Amniotic stem cell (primary cell): ENCODE measurements around the gene TUBA3C.
"Not testable (repeated sequence)": the region's sequence is repeated elsewhere in the genome, so short reads cannot be mapped to it uniquely, and the experiment has no call there.

Experiments used
- DNase-seq: peaks from one replicate; lab custom pipeline; 2025; lab: John Stamatoyannopoulos, UW

Gene TUBA3C

DNA sequence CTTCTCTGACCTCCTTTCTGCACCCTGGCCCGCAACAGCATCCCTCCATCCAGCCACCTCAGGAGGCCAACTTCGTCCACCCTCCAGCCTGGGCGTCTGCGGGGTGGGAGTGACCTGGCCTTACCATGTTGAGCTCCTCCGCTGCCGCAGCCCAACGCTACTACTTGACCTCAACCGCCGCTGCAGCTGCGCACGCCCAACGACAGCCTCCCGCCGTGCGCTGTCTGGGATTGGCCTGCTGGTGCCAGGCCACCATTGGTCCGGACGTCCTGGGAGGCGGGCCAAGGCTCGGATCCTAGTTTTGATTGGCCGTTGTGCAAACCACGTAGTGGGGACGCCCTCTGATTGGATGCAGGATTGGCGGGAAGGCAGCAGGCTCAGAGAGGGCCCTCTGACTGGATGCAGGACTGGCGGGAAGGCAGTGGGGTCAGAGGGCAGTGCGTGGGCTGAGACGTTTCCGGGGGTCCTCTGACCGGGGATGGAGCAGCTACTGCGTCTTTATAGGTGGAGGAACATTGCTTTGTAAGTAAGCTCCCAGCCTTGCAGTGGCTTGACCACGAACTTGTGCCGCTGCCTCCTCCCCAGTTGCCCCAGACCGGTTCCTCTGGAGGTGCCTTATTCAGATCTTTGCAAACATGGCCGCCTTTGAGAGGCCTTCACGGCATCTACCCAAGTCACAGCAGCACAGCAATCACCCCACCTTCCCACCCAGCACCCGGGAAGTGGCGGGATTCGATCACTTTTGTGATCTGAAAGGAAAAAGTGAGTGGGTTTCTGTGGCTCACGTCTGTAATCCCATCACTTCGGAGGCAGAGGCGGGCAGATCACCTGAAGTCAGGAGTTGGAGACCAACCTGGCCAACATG, at the start of gene TUBA3C:
Gene TUBA3C, minus strand, starts transcription at position 204 of the 865 bp plus-strand sequence. Its CDS starts 77 bp downstream, at position 127.
- DNase-seq, result no peak

DNA sequence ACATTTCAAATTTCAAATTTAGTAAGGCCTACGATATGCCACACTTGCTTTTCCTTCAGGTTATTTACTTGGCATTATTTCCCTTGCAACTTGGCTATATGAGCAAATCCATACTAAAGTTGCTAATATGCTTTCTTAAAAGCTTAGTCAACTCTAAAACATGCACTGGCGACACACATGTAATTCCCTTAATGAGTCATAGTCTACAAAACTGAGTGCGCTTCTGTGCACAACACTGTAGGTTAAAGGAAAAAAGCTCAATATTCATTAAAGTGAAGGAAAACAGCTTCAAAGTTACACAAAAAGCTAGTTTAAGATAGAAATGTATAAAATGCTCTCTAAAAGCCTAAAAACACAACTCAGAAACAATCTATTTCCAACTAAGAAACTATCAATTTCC, 25.8 kb upstream of the TUBA3C start:
- not testable (repeated sequence) for DNase-seq

DNA sequence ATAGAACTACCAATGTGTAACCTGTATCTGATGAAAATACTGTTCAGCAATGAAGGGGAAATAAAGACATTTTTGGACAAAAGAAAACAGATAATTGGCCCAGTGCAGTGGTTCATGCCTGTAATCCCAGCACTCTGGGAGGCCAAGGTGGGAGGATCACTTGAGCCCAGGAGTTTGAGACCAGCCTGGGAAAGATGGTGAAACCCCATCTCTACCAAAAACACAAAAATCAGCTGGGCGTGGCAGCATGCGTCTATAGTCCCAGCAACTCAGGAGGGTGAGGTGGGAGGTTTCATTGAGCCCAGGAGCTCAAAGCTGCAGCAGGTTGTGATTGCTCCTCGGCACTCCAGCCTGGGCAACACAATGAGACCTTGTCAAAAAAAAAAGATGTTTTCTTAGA, 11.0 kb upstream of the TUBA3C start:
- not testable (repeated sequence) for DNase-seq

DNA sequence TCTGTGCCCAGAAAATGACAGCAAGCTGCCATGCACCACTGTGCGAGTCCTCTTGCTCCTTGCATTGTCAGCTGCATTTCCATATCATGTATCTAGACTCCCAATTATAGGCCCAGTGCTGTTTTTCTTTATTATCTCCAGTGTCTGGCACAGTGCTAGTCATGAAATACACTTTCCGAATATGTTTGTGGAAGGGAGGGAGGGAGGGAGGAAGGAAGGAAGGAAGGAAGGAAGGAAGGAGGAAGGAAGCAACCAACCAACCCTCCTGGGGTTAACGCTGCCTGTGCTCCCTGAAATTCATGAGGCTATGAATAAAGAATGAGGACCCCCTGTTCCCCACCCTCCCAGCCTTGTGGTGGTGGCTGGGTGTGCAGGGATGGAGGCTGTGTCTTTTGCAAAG, 8.3 kb upstream of the TUBA3C start:
- not testable (repeated sequence) for DNase-seq

DNA sequence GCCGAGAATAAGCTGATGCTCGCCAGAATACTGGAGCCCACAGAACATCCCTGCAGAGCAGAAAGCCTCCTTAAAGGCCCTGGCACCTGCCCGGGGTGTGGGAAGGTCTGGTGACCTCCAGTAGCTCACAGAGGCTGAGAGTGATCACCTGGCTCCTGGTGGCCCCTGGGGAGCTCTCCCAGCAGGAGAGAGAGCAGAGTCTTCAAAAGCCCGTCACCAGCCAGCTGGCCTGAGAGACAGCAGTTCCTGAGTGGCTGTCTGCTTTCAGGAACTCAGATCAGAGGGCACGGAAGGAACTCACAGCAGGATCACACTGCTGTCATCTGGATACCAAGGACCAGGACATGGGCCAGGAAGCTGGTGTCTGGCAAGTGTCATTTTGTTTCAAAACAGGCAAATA, 7.7 kb upstream of the TUBA3C start:
- not testable (repeated sequence) for DNase-seq

DNA sequence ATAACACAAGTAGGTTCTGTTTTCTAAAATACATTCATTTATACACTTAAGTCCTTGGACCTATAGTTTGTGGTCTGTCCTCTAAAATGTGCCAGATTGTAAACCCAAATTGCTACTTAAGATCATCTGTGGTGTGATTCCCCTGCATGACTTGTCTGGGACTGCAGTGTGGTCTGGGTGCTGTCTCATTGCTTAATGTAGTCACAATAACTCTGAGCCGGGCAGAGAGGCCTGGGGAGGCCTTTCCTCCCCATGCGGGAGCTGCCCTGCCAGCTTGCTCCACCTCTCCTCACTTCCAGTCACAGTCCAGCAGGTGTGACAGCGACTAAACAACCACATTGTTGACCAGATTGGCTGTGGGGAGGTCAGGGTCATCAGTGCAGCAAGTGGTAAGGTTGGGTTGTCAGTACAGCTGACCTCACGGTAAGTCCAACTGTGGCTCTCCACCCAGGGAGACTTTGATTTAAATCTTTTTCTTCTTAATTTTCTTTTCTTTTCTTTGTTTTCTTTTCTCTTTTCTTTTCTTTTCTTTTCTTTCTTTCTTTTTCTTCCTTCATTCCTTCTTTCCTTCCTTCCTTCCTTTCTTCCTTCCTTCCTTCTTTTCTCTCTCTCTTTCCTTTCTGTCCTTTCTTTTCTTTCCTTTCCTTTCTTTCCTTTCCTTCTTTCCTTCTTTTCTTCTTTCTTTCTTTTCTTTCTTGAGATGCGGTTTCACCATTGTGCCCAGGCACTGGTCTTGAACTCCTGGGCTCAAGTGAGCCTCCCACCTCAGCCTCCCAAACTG, 4.4 kb upstream of the TUBA3C start:
- DNase-seq, result no peak

DNA sequence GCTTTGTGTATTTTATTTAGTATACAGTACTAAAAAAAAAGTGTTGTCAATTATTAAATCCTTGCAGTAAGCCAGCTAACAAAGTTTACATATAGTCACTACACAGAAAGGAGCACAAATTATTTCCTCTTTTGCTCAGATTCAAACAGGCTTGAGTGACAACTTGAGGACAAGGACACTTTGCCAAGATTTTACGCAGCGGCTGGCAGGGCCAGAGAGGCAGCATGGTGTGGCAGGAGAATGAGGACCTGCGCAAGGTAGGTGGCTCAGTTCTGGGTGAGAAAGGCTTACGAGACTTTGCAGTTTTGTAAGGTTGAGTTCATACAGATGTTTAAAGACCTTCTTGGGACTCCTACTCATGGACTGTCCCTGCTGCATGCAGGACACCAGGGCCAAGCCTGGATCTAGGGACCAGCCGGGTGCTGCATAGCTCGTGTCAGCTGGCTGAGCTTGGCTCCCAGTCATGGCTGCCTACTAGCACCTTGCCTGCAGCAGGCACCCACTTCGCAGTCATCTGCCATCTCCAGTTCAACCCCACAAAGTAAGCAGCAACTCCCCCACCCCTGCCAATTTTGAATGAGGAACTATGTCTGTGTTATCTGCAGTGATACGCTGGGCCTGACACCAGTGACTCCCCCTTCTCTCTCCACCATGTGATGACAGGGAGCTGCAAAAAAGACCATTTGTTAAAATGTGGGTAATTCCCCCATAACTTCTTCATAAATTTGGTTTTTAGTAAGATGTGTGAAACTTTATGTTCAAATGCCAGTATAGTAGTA, 3.7 kb upstream of the TUBA3C start:
- DNase-seq, result no peak

DNA sequence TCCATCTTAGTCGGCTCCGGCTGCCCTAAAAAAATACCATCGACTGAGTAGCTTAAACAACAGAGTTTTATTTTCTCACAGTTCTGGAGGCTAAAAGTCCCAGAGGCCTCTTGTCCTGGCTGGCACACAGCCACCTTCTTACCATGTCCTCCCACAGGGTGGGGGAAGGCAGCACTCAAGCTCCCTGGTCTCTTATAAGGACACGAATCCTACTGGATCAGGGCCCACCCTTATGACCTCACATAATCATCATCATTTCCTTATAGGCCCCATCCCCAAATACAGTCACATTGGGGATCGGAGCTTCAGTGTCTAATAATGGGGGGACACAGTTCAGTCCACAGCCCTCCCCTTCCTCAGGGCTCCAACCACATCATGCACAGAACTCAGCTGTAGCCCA, 2.6 kb upstream of the TUBA3C start:
- DNase-seq, result no peak

DNA sequence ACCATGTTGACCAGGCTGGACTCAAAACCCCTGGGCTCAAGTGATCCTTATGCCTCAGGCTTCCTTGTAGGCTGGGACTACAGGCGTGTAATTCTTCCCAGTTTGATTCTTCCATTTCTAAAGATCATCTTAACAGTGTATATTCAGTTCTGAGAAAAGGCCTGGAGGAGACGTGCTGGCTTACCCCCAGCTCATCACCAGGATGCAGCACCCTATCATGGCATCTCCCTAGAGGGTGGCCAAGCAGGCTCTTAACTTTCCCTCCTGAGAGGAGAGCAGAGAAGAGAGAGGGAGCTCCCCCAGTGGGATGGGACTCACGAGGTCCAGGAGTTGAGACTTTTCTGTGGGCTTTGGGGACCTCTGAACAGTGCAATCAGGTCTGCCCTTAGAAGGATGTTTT, 2.1 kb upstream of the TUBA3C start:
- no peak for DNase-seq

DNA sequence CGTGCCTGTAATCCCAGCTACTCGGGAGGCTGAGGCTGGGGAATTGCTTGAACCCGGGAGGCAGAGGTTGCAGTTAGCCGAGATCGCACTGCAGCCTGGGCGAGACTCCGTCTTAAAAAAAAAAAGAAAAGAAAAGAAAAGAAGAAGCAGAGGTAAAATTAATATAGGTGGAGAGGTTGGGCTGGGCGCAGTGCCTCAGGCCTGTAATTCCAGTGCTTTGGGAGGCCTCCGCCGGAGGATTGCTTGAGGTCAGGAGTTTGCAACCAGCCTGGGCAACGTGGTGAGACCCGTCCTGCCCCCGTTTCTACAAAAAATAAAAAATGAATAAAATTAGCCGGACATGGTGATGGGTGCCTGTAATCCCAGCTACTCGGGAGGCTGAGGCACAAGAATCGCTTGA, 912 bp upstream of the TUBA3C start:
- DNase-seq, result no peak

DNA sequence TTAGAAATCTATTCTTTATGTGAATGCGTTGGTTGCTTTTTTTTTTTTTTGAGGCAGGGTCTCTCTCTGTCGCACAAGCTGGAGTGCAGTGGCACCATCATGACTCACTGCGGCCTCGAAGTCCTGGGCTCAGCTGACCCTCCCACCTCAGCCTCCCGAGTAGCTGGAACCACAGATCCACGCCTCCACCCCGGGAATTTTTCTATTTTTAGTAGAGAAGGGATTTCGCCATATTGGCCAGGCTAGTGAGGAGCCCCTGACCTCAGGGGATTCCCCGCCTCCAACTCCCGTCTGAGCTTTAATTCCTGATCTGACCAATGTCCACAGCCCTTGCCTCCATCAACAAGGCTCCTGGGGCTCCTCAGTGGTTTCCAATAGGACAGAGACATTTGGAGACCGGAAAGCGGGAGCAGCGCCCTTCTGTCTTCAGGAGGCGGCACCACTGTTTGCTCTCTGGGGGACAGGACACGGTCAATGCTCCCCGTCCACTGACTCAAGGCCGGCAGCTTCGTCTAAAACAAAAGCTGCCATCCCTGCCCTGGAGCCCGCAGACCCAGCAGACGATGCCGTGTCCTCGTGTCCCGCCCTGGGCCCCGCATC, 503 bp downstream of the TUBA3C start:
- DNase-seq, result no peak

DNA sequence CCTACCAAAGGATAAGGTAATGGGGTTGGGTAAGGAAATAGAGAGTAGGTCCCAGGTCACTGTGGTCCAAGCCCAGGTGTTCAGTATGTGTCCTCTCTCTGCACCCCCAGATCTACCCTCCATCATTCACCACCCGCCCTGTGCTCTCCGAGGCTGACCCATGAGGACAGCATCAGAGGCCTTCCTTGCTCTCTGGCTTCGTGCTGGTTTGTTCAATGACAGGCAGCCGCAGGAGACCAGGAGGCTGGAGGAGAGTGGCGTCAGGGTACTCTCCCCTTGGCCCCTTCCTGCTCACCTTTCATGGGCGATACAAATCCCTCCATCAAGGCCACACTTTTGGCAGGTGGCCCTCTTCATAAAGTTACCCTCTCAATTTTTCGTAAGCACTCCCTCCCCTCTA, 1.7 kb downstream of the TUBA3C start:
- DNase-seq, result no peak

DNA sequence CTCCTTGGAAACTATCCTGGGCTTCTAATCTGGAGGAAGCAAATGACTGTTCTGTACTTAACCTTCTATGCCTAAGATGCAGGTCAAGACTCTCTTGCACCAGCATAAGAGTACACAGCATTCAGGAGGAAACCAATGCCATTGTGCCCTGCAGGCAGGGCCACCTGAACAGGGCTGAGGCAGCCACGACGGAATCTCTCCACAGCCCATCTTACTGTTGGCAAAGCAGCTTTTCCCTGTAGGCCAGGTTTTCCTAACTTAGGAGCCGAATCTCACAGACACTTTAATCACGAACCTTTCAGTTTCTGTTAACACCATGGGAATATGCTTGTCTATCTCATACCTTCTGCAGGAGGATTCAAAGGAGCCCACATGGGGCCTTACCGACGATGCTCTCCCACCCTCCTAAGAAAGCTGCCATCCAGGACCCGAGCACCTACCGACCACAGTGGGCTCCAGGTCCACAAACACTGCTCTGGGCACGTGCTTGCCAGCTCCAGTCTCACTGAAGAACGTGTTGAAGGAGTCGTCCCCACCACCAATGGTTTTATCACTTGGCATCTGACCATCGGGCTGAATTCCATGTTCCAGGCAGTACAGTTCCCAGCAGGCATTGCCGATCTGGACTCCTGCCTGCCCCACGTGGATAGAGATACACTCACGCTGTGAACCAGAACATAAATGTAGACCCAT, 2.6 kb downstream of the TUBA3C start:
- DNase-seq, result no peak

DNA sequence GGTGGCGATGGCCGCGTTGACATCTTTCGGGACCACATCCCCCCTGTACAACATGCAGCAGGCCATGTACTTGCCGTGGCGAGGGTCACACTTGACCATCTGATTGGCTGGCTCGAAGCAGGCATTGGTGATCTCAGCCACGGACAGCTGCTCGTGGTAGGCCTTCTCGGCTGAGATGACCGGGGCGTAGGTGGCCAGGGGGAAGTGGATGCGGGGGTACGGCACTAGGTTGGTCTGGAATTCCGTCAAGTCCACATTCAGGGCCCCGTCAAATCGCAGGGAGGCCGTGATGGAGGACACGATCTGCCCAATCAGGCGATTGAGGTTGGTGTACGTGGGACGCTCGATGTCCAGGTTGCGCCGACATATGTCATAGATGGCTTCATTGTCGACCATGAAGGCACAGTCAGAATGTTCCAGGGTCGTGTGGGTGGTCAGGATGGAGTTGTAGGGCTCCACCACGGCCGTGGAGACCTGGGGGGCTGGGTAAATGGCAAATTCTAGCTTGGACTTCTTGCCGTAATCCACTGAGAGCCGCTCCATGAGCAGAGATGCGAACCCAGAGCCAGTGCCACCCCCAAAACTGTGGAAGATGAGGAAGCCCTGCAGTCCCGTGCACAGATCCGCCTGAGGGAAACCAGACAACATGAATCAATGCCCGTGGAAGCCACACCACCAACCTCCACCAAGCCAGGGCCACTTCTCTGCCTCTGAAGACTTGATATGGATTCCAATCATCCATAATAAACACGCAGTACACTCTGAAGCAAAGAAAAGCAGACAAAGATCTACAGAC, 4.4 kb downstream of the TUBA3C start:
- DNase-seq, result not testable (repeated sequence)

DNA sequence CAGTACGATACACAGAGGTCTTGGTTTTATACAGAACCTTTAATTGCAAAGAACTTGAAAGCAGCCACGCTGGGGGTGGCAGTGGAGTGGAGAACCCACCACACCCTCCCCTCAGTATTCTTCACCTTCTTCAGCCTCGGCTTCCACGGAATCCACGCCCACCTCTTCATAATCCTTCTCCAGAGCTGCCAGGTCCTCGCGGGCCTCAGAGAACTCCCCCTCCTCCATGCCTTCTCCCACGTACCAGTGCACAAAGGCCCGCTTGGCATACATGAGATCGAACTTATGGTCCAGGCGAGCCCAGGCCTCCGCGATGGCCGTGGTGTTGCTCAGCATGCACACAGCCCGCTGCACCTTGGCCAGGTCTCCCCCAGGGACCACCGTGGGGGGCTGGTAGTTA, 7.9 kb downstream of the TUBA3C start:
- DNase-seq, result no peak

DNA sequence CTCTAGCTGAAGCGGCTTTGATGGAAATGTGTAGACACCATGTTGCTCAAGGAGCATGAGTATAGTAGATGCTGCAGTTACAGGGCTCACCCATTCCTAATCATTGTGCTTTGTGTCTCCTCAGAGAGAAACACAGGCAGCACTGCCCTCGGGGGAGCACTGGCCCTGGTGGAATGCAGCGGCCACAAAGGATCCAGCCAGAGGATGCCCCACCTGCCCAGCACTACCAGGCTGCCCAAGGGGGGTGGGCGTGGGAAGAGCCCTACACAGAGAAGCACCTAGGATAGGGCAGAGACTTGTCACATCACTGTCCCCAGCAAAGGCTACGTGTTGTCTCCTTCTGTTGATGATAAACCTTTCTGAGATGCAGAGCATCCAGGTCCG, 9.0 kb downstream of the TUBA3C start:
- no peak for DNase-seq

DNA sequence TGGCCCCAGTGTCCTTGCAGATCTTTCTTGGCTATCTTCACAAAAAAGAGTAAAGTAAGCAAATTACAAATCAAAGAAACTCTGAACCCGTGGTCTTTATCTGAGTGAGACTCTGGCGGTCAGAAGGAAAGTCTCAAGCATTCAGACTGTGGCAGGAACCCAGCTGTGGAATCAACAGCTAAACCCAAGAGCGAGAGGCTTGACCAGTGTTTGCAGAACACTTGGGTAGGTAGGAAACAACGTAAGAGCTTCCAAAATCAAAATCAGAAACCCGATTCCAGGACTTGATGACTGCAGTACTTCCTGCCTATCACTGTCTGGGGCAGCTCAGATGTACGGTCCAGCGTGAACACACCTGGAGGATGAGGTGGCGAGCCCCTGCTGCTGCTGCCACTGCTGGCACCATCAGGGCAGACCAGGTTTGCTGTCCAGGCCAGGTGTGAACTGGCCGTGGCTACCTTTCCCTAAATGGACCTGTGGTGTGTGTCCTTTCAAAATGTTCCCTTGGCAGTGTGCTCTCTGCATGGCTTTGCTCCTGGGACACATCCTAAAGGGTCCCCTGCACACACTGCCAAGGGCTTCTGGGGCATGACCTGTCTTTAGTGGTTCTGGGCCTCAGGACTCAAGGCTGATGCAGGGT, 9.5 kb downstream of the TUBA3C start:
- no peak for DNase-seq

DNA sequence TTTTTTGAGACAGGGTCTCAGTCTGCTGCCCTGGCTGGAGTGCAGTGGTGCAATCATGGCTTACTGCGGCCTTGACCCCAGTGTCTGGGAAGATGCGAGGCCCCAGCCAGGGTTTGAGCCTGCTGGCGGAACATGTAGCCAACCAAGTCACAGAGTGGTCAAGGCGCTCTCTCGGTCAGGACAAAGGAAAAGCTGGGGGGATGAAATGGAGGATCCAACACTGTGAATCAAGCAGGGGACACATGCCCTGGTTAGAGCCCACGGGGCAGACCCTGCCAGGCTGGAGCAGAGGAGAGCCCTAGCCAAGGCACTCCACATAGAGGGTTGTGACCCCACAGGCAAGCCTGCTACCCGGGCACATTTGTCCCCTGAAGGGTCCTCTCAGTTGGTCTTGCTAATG, 10.1 kb downstream of the TUBA3C start:
- DNase-seq, result no peak

DNA sequence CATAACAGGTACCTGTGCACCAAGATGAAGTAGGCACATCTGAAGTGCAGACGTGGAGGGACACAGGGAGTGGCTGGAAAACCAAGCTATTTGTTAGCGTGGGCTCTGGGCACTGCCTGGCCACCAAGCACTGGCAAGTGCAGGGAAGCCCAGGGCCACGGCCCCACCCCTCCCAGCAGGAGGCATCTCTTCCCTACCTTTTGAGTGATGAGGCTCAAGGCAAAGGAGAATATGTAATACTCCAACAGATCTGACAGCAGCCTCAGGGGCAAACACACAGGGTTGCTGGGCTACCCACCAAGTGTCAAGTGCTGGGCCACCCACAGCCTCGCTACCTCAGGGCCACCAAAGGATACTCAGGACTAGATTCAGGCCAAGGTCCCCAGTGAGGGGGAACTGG, 11.6 kb downstream of the TUBA3C start:
- DNase-seq, result no peak

DNA sequence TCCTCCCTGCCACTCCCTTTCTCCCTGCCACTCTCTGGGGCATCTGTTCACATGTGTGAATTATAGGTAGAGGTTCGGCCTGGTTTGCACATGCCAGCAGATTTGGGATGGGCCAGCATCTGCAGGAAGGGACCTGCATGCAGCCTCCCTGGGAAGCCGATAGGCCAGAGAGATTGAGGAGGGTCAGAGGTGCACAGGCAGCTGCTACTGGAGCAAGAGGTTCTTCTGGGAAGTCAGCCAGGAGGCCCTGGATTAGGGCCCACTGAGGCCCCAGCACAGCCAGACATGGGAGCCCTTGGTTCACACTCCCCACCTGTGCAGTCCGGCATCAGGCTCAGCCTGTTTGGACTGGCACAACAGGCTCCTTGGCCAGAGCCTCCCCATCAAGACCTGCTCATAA, 12.1 kb downstream of the TUBA3C start:
- no peak for DNase-seq
